Upper lobe of left lung (tissue), 6 donors: ENCODE results near the gene EXT2. TPM values are rescaled to one million over a fixed set of nuclear protein-coding genes. Genes with fewer than 3 reads are reported as not detected.

ENCODE experiments used
- ATAC-seq, 2 donors: fragments of 200-7000 bp; cut with Tn5 transposase; one replicate each; pipeline ENCODE4 v1.9.1; 2022; ENCODE audit warnings: mild to moderate bottlenecking in 2 of 2, moderate library complexity in 2 of 2; ENCODE audit not compliant: low FRiP score in 2 of 2
- DNase-seq, 2 donors: peaks; one replicate each; pipeline ENCODE4 v3.0.0-alpha.2; 2019 to 2020
- H3K27ac ChIP-seq, 4 donors: fragments of 200-600 bp; sonication (generic); one replicate each; pipeline ENCODE4 v1.5.1; 2016 to 2019
- H3K27me3 ChIP-seq, 4 donors: fragments of 200-600 bp; sonication (generic); one replicate each; pipeline ENCODE4 v1.5.1; 2017 to 2019
- H3K36me3 ChIP-seq, 4 donors: fragments of 200-600 bp; sonication (generic); one replicate each; pipeline ENCODE4 v1.5.1; 2016 to 2019
- H3K4me1 ChIP-seq, 4 donors: fragments of 200-600 bp; sonication (generic); one replicate each; pipeline ENCODE4 v1.5.1; 2018 to 2019
- H3K4me3 ChIP-seq, 4 donors: fragments of 200-600 bp; sonication (generic); one replicate each; pipeline ENCODE4 v1.5.1; 2017 to 2019; ENCODE audit warnings: mild to moderate bottlenecking in 2 of 4, moderate library complexity in 1 of 4
- H3K9me3 ChIP-seq, 4 donors: fragments of 200-600 bp; sonication (generic); one replicate each; pipeline ENCODE4 v1.5.1; 2018 to 2019
- EP300 ChIP-seq, 4 donors: sonication (generic); formaldehyde crosslinking; IDR thresholded peaks; one replicate each; pipeline ENCODE4 v1.5.1; 2017; ENCODE audit warnings: antibody characterized with exemption in 4 of 4, control low read depth in 2 of 4
- POLR2A ChIP-seq, 4 donors: fragments of 450-650 bp; IDR thresholded peaks; one replicate each; pipeline ENCODE4 v1.5.1; 2016 to 2017; ENCODE audit warnings: antibody characterized with exemption in 4 of 4, mild to moderate bottlenecking in 2 of 4
- POLR2AphosphoS5 ChIP-seq, 2 donors: sonication (generic); formaldehyde crosslinking; IDR thresholded peaks; one replicate each; pipeline ENCODE4 v1.5.1; 2017; ENCODE audit warnings: antibody characterized with exemption in 2 of 2
- WGBS, 2 donors: methylation state at CpG; one replicate each; pipeline ENCODE4 v1.1.5; 2017 to 2018; 5-methylcytosine and 5-hydroxymethylcytosine counted together
- total RNA-seq, 6 donors: library from RNA; depleted of rRNA in 4 of 6; stranded (reverse); fragments of >200 nt in 4 of 6; gene quantifications; one replicate each; pipeline versions ENCODE4 v1.1.0 to v1.2.1, GENCODE V29; 2016 to 2021
- TF ChIP-seq, protein P1 (sequence below), 6 experiments: fragments of 450-650 bp in 4 of 6; fragments of 200-600 bp in 2 of 6; sonication (generic) in 2 of 6; IDR thresholded peaks; one replicate each; pipeline ENCODE4 v1.5.1; 2016 to 2019; ENCODE audit warnings: antibody characterized with exemption in 6 of 6
- donor health status: DM: no; HTN: no; CAD: no; lungs with moderate emphysema.
- donor health status: DM: no; HTN: yes; CAD: no; lungs with severe emphysema.

EXT2 gene
- total RNA-seq, 6 donors from 2014 or later = 45.3 to 64.0 (median 57.4) TPM

DNA sequence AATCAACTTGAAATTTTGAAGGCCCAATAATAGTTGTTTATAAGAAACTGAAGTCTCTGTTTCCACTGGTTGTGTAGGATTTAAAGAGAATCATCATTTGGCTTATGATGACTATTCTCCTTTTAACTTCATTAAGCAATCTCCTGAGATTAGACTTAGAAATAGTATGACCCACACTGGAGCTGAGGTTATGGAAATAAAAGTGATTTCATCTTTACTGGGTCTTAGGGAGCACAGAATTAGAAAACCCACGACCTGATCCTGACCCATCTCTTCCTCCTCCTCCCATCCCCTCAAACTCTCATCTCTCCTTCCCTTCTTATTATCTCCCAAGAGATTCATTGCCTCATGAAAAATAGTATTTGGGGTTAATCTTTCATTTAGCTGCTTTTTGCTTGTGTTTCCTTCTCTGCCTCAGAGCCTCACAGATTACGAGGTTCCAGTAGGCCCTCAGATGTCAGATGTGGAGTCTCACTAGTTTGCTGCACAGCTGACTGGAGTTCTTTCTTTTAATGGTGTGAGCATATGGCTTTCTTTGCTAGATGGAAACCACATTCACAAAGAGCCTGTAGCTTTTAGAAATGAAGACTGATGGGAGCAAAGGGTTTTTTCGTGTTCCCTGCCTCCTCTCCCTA lies 129.5 kb downstream of the EXT2 start:
- no peak for ATAC-seq
- peaks cover 0 to 2% (median 0%) of the 10 kb centered on the region in 4 donors for H3K4me1 ChIP-seq
- H3K27ac ChIP-seq = no peak overlapping the region
- no peak for DNase-seq
- 91% methylated on average over 3 of the region's 3 CpGs for WGBS, 2 donors
- TF ChIP-seq, protein P1, sequence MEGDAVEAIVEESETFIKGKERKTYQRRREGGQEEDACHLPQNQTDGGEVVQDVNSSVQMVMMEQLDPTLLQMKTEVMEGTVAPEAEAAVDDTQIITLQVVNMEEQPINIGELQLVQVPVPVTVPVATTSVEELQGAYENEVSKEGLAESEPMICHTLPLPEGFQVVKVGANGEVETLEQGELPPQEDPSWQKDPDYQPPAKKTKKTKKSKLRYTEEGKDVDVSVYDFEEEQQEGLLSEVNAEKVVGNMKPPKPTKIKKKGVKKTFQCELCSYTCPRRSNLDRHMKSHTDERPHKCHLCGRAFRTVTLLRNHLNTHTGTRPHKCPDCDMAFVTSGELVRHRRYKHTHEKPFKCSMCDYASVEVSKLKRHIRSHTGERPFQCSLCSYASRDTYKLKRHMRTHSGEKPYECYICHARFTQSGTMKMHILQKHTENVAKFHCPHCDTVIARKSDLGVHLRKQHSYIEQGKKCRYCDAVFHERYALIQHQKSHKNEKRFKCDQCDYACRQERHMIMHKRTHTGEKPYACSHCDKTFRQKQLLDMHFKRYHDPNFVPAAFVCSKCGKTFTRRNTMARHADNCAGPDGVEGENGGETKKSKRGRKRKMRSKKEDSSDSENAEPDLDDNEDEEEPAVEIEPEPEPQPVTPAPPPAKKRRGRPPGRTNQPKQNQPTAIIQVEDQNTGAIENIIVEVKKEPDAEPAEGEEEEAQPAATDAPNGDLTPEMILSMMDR (IDR thresholded peaks at IDR 0.05) = no peak
- no peak for TF ChIP-seq POLR2AphosphoS5 (IDR thresholded peaks at IDR 0.05)
- no peak for TF ChIP-seq EP300 (IDR thresholded peaks at IDR 0.05)
- no peak for TF ChIP-seq POLR2A (IDR thresholded peaks at IDR 0.05)
- no peak overlapping the region for H3K4me3 ChIP-seq
- no peaks in the 10 kb centered on the region for H3K9me3 ChIP-seq
- no peaks in the 10 kb centered on the region for H3K36me3 ChIP-seq
- no peaks in the 10 kb centered on the region for H3K27me3 ChIP-seq

DNA sequence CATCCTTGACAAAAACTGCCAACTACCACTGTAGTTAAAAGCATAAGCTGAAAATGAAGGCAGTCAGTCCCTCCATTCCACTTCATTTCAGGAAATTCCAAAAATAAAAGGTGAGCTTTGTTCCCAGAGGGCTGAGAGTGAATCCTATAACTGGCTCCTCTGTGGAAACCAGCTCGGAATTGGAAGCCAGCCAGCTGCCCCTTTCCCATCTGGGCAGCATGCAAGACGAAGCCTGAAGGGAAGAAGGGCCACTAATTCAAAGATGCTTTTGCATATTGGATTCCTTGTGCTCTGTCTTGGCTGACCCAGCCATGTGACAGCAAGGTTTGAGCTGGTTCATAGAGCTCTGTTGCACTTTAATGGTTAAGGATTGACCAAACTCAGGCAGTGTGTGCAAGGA lies 131.0 kb downstream of the EXT2 start:
- no peaks in the 10 kb centered on the region for H3K36me3 ChIP-seq
- 88 to 94% methylated on average over 2 of the region's 2 CpGs for WGBS, 2 donors
- TF ChIP-seq EP300 (IDR thresholded peaks at IDR 0.05) = no peak
- no peak for TF ChIP-seq POLR2A (IDR thresholded peaks at IDR 0.05)
- TF ChIP-seq POLR2AphosphoS5 (IDR thresholded peaks at IDR 0.05) = no peak
- TF ChIP-seq, protein P1 (IDR thresholded peaks at IDR 0.05) = no peak

DNA sequence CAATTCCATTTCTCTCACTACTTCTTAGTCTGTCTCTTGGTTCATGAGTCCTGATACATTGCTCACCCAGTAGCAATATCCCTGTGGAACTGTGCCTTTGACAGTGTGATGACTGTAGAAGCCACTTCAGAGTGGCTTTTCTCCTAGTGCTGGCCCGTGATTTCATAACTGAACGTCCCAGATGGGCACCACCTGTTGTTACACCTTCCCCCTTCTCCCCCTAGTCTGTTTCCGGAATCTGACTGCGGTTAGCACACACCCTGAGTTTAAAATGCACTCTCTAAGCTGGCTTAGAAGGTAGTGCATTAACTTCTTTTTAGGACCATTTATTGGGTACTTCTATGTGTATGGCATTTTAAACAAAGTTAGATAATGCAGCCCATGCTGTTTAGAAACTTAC lies 131.5 kb downstream of the EXT2 start:
- Histone ChIP-seq H3K27ac (no peak overlapping the region), H3K27me3 (no peaks in the 10 kb centered on the region), H3K4me1 (peaks cover 0 to 2% (median 0%) of the 10 kb centered on the region in 4 donors), H3K36me3 (no peaks in the 10 kb centered on the region), H3K9me3 (no peaks in the 10 kb centered on the region), H3K4me3 (no peak overlapping the region)
- ATAC-seq (no peak), DNase-seq (no peak)
- WGBS, 2 donors = 63 to 77% methylated on average over 3 to 4 of the region's 4 CpGs
- TF ChIP-seq EP300 (IDR thresholded peaks at IDR 0.05) (no peak), POLR2A (IDR thresholded peaks at IDR 0.05) (no peak), POLR2AphosphoS5 (IDR thresholded peaks at IDR 0.05) (no peak)
- TF ChIP-seq, protein P1 (IDR thresholded peaks at IDR 0.05) = no peak

More for the DNA sequence above, 131.0 kb downstream of the EXT2 start:
- H3K27me3 ChIP-seq = no peaks in the 10 kb centered on the region
- no peak overlapping the region for H3K4me3 ChIP-seq
- H3K9me3 ChIP-seq = no peaks in the 10 kb centered on the region
- no peak for ATAC-seq
- DNase-seq = no peak
- H3K27ac ChIP-seq = no peak overlapping the region
- peaks cover 0 to 2% (median 0%) of the 10 kb centered on the region in 4 donors for H3K4me1 ChIP-seq

DNA sequence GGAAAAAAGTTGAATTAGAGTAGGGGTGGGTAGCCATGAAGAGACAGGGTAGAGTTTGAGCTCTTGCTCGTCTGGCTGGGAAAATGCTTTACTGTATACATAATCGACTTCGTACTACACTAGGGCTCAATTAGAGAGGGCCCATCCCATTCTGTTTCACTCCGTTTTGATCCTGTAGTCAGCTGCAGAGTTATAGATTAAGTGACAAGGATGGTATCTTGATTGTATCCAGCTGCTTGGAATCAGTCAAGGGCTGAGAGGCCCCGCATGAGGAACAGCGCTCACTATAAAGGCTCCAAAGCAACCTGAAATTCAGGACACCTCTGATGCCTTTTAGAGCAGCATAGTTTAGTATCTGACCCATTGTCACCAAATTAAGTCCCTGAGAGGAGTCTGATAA lies 132.9 kb downstream of the EXT2 start:
- Histone ChIP-seq H3K4me1 (peaks cover 0 to 2% (median 0%) of the 10 kb centered on the region in 4 donors), H3K4me3 (no peak overlapping the region), H3K27me3 (no peaks in the 10 kb centered on the region), H3K9me3 (no peaks in the 10 kb centered on the region), H3K36me3 (peaks cover 0 to 7% (median 0%) of the 10 kb centered on the region in 4 donors), H3K27ac (no peak overlapping the region)
- ATAC-seq (no peak), DNase-seq (no peak)
- TF ChIP-seq POLR2AphosphoS5 (IDR thresholded peaks at IDR 0.05) = no peak
- TF ChIP-seq EP300 (IDR thresholded peaks at IDR 0.05) = no peak
- no peak for TF ChIP-seq POLR2A (IDR thresholded peaks at IDR 0.05)
- TF ChIP-seq, protein P1 (IDR thresholded peaks at IDR 0.05) = no peak
- WGBS, 2 donors = 76 to 80% methylated on average over 6 of the region's 6 CpGs

DNA sequence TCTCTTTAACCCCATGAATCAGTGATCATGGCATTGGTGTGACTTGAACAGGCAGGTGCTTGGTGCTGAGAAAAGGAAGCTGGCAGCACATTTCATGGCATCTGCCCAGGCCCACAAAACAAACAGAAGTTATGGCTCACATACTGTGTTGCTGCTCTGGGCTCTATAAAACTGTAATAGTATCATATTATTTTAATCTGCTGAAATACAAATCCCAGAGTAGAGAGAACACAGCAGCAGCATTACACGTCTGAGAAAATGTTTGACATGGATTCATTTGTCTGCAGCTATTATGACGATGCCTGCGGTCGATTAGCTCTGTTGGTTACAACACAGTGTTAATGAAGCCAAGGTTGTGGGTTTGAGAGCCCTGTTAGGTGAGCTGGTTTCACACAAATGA lies 133.6 kb downstream of the EXT2 start:
- WGBS, 2 donors = 75 to 100% methylated on average over 4 of the region's 4 CpGs
- Histone ChIP-seq H3K4me3 (no peak overlapping the region), H3K9me3 (no peaks in the 10 kb centered on the region), H3K27me3 (no peaks in the 10 kb centered on the region), H3K4me1 (peaks cover 0 to 2% (median 0%) of the 10 kb centered on the region in 4 donors), H3K36me3 (peaks cover 0 to 11% (median 0%) of the 10 kb centered on the region in 4 donors), H3K27ac (no peak overlapping the region)
- no peak for DNase-seq
- TF ChIP-seq EP300 (IDR thresholded peaks at IDR 0.05) (no peak), POLR2AphosphoS5 (IDR thresholded peaks at IDR 0.05) (no peak)
- TF ChIP-seq, protein P1 (IDR thresholded peaks at IDR 0.05) = no peak
- ATAC-seq = no peak
